M059J (cell line): Measurements from ENCODE around the gene STX12. TPM values are rescaled to one million over a fixed set of nuclear protein-coding genes. Genes with fewer than 3 reads are reported as not detected.

Source experiments
- DNase-seq: peaks from one replicate; pipeline ENCODE4 v3.0.0-alpha.2; 2012; ENCODE audit warnings: low read depth
- total RNA-seq: library from RNA; depleted of rRNA; stranded (reverse); fragments of >200 nt; shearing (Covaris generic); gene quantifications from 2 replicates; pipeline ENCODE4 v1.2.3, GENCODE V29; 2014; rRNA removed

Gene STX12
- 54.4 and 59.1 TPM in 2 replicates for total RNA-seq

DNA sequence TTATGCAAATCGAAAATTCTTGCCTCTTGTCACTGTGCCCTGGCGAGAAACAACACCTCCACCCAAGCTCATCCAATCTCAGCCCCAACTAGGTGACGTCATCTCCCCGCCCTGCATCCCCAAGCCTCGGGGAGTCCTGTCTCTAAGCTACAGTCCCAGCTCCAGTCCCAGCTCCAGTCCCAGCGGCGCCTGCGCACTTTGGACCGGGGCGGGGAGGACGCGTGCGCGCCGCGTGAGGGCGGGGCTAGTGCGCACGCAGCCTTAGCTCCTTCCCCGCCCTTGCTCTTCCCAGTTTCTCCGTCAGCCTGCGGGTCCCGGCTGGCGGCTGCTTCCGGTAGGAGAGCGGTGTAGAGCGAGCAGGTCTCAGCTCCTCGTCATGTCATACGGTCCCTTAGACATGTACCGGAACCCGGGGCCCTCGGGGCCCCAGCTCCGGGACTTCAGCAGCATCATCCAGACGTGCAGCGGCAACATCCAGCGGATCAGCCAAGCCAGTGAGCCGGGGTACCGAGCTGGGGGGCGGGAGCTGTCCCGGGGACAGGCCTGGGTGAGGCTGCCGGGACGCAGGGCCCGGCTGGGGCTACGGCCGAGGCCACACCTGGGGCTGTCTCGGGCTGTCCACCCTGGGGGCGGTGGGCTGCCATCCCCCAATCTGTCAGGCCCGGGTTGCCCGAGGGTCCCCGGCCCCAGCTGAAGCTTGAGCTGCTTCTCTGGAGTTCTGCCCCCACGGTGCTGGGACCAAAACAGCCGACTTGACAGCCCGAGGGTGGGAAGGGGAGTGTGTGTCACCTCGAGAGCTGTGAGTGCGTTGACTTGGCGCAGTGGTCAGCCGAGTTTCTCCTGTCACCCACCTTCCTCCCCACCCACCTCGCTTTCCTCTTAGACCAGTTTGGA lies at the start of gene STX12:
Gene STX12, plus strand, starts transcription at position 288 of the 894 bp plus-strand sequence. Its CDS starts 89 bp downstream, at position 377.
- DNase-seq, result peak; percentile 100

DNA sequence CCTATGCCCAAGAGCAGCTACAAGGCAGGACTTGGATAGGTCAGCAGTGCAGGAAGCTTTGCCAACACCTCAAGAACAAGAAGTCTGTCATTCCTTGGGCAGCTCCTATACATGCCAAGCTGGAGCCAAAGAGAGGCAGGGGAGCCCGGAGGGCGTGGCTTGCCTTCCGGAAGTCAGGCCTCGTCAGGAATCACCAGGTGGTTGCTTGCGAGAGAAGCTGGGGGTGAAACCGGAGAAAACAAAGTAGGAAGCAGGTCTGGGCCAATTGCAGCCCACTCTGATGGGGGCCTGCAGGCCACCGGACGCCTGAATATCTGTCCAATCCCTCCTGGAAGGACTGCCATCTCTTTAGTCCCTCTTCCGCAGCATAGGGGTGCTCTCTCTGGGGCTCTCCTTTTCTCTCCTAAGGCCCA lies 48.1 kb upstream of the STX12 start:
- no peak for DNase-seq

DNA sequence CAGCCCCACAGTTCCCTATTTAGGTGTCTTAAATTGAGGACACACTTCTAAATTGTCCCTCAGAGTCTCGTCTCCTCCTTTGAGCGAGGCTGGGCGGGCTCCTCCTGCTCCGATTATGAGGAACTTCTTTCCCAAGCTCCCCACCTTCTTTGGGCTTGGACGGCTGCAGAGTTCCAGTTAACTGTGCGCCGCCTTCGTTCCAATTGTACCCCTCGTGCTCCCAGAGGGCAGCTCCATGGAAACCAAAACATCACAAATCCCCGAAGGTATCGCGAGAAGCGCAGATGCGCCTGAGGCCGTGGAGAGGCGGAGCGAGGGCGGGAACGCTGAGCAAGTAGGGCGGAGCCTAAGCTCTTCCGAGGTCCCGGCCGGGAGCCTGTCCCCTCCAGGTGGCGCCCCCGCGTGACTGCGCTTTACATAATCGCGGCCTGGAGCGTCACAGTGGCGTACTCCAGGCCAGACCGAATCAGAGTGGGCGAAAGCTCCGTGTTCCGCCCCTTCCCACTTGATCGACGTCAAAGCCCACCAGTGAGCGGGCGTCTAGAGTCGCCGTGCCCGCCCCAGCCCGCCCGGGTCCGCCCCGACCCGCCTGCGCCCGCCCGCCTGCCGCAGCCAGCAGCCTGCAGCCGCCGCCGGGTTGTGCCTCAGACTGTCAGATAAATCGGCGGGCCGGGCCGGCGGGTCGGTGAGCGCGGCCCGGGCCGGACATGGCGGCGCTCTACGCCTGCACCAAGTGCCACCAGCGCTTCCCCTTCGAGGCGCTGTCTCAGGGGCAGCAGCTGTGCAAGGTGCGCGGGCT lies 47.4 kb upstream of the STX12 start, which contains the start of gene FAM76A:
Gene FAM76A, plus strand, starts transcription at position 588 of the 799 bp plus-strand sequence. Its CDS starts 120 bp downstream, at position 708.
- DNase-seq, result peak; percentile 98

DNA sequence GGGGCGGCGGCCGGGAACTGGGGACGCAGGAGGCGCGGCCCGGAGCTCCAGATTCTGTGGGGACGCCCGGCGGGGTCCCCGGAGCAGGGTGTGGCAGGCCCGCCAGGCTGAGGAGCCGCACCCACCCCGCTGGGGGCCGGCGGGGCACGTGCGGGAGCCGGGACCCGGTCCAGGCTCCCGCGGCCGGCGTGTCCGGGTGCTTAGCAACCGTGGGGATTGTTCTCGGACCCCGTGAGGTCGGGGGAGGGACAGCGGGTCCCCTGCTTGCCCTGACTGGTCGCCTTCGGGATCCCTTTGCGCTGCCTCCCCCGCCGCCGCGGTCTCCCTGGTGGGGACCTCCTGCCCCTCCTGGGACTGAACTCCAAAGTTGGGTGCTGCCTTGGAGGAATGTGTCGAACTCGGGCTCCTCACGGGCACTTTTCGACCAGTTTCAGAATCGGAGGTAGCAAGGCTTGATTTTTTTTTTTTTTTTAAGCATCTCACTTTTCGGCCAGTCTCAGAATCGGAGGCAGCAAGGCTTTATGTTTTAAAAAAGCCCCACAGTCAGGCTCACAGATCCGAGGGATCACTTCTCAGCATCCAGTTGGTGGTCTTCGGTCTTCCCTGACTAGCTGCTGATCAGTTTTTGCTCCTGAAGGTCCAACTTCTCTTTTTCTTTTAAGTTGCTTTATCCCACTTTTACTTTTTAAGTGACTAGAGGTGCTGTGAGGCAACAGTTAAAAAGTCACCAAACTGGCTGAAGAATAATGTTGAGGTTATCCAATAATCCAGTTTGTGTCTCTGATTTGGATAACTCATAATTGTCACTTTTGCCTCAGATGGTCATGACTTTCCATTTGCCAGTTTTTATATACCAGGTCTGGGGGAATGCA lies 46.6 kb upstream of the STX12 start:
- DNase-seq, result peak; percentile 56

DNA sequence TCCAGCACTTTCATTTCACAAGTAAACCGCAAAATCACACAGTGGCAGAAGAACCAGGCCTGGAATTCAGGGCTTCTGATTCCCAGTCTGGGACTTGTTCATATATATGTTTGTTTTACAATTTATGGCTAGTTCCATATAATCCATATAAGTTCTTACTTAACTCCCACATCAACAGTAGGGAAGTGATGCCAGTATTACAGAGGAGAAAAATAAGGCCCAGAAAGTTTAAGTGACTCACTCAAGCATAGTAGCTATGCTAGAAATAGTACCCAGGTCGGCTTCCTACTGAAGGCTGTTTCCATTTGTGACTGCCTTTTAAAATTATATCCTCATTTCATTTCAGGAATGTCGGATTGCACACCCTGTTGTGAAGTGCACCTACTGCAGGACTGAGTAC lies 45.9 kb upstream of the STX12 start:
- DNase-seq, result peak; percentile 39

DNA sequence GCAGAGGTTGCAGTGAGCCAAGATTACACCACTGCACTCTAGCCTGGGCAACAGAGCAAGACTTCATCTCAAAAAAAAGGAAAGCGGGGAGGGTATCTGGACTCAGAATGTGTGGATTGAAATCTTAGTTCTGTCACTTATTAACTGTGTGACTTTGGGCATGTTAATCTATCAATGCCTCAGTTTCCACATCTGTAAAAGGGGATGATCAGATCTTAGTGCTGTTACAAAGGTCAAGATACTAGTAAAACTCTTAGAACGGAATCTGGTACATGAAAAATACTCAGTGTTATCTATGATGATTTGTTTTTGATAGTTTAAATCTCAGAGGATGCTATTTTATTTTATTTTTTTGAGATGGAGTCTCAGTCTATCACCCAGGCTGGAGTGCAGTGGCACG lies 36.8 kb upstream of the STX12 start:
- DNase-seq, result no peak

DNA sequence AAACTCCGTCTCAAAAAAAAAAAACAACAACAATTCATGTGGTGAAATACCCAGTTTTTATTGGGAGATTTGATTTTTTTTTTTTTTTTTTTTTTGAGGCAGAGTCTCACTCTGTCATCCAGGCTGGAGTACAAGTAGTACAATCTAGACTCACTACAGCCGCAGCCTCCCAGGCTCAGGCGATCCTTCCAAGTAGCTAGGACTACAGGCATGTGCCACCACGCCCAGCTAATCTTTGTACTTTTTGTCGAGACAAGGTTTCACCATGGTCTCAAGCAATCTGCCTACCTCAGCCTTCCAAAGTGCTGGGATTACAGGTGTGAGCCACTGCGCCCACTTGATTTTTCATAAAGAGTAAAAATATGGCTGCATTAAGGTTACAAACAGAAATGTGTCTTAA lies 31.9 kb upstream of the STX12 start:
- DNase-seq, result no peak

DNA sequence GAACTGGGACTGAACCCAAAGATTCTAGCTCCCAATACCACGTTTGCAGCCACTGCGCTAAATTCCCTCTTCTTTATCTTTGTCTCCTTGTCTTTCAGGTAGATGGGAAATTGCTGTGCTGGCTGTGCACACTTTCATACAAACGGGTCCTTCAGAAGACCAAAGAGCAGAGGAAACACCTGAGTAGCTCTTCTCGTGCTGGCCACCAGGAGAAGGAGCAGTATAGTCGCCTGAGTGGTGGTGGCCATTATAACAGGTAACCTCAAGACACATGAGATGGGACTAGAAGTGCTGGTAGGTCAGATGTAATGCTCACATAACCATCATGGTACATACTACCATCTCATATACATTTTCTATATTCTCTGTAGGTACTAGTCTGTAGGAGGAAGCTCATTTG lies 28.5 kb upstream of the STX12 start:
- DNase-seq, result no peak

DNA sequence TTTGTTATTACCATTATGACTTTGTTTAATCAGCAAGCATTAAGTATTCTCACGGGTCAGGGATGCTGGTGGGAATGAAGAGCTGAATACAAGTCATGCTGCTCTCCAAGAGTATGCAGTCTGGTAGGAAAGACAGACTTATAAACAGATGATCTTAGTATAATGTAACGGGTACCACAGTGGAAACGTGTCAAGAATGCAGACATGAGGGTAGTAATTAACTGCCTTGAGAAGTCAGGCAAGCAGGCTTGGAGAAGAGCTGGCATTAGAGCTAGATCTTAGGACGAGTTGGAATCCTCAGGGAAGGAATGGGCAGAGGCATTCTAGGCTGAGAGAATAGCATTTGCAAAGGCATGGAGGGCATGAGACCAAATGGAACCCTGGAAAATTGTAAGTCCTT lies 27.6 kb upstream of the STX12 start:
- no peak for DNase-seq

DNA sequence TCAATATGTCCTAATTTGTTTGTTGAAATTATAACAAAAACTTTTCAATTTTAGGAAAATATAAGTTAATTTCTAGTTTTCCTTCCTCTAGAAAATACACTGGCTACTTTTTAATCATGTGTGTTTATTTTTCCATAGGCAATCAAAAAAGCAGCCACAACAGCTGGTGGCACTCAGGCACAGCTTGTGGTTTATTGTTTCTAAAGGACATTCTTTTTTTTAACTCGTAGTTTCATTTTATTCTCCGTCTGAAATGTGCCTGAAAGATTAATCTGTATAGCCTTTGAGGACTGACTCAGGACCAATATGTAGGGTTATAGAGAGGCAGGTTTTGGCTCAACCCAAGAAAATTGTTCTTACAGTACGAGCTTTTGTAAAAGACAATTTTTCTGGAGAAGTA lies 20.7 kb upstream of the STX12 start:
- no peak for DNase-seq

DNA sequence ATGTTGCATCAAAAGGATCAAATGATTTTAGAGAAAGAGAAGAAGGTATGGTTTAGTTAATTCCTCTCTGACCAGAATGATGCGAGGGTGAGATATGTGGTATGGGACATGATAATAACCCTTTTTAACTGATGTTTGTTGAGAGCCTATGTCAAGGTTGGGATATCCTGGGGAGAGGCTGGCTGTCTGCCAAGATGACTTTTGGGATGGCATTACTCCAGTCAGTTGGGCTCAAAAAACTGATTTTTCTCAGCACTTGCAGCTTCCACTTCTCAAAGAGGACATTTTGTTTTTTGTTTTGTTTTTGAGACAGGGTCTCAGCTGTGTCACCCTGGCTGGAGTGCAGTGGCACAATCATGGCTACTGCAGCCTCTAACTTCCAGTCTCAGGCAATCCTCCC lies 17.7 kb upstream of the STX12 start:
- DNase-seq, result no peak

DNA sequence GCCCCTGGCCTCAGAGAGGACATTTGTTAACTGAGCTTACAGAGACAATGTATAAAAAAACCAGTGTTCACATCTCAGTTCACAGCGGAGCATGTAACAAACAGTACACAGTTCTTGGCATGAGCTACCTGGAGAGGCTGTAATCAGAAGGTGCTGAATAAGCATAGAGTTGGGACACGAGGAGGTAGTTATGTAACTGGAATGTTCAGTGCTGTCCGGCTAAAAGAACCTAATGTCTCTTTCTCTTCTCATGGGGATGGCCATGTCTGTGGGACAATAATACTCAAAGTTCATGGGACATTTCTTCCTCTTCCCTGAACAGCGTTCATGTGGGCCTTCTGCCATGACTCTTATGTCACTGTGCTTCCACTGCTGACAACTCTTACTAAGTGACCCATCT lies 17.2 kb upstream of the STX12 start:
- no peak for DNase-seq

DNA sequence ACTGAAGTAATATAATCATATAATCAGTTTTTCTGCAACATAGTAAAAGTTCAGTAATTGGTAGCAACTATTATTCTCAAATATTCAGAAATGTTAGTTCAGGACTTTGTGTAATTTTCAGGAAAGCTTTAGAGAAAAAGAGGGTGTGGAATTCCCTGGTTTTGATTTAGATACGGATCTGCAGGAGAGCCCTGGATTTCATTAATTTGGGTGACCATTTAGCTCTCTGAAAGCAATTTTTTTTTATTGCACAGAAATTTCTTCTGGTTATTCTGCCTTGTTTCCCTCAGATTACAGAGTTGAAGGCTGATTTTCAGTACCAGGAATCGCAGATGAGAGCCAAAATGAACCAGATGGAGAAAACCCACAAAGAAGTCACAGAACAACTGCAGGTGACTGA lies 13.8 kb upstream of the STX12 start:
- no peak for DNase-seq

DNA sequence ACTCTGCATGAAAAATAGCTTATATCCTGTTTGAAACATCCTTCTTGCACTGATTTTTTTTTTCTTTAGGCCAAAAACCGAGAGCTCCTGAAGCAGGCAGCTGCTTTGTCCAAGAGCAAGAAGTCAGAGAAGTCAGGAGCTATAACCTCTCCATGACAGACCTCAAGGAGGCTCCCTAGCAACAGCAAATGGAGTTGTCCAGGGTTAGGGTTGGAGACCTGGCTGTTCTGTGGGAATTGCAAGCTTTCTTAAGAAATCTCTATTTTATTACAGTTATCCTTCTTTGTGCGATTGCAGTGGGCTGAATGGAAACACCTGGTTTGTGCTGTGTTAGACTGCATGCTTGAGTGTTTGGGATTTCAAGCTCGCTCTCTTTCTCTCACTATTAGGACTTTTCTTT lies 12.6 kb upstream of the STX12 start:
- peak; percentile 16 for DNase-seq

DNA sequence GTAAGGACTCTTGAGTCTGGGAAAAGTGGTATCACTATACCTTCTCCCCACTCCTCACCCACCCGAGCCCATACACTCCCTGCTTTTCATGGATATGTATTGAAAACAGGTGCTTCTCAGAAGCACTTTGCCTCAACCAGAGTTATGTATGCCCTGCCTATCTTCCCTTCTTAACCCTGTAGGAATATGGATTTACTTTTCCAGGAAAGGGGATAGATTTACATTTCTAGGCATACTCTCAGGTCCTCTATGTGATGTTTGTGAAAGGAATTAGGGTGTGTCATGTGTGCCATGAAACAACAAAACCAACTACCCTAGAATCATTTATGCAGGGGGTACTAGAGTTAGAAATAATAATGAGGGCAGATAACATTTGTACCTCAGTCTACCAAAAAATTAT lies 11.0 kb upstream of the STX12 start:
- no peak for DNase-seq

DNA sequence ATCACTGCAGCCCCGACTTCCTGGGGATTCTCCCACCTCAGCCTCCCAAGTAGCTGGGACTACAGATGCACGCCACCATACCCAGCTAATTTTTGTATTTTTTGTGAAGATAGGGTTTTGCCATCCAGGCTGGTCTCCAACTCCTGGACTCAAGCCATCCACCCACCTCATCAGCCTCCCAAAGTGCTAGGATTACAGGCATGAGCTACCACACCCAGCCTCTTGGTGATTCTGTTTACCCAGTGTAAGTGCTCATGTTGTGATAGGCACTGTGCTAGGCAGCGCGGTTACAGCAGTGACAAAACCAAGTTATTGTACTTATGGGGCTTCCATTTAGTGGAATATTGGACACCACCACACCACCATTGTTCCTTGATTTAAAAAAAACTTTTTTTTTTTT lies 9.7 kb upstream of the STX12 start:
- no peak for DNase-seq

DNA sequence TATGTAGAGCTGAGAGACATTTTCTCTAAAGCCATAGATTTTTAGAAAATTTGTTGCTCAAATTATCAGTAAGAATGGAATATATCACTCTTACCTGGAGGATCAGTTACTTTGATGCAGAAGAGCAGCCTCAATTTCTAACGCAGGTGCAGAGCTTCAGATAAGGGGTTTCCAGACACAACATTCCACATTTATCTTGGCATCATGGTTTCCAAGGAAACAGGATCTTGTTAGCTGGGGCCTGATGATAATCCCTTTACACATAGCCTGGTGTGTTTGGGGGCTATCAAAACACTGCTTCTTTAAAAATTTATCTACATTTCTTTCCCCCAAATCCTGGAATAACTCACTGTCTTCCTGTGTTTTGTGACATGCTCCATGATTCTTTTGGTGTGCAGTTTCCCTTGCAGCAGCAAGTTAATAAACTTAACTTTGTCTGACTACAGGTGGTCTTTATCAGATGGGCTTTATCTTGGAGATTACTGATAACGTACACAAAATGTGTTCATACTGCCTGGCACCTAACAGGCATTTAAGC lies 2.7 kb upstream of the STX12 start:
- no peak for DNase-seq

DNA sequence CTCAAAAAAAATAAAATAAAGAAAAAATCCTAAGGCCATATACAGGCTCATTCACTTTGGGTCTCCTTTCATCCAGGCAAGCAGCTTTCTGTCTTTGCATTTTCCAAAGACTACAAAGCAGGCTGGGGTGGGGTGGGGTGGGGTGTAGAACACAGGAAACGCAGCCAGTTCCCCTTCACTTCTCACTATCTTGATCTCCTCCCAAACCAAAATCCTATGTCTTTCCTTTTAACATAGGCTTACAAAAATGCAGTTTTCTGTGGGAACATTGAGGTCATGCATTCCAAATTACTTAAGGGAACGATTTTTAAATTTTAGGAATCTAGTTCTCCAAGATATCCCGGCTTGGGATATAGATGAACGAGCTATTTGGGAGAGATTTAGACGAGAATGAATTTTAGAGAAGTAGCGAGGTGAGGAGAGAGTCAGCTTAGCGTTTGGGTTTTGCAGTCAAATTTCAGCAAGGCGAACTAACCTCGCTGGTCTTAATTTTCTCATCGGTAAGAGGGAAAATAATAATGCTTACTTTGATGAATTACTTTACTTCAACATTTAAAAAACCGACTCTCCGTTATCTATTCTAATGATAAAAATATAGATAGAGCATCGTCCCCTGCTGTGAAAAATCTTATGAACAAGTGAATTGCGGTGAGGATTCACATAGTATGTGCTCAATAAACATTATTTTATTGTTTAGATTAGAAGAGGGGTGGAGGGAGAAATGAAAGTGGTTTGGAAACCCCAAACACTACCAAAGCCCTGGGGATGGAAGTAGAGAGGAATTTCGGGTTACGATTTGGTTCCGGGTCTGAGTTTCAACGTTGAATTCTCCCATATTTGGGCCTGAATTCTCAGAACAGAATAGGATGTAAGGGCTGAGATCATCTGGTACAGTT lies 735 bp upstream of the STX12 start:
- no peak for DNase-seq

DNA sequence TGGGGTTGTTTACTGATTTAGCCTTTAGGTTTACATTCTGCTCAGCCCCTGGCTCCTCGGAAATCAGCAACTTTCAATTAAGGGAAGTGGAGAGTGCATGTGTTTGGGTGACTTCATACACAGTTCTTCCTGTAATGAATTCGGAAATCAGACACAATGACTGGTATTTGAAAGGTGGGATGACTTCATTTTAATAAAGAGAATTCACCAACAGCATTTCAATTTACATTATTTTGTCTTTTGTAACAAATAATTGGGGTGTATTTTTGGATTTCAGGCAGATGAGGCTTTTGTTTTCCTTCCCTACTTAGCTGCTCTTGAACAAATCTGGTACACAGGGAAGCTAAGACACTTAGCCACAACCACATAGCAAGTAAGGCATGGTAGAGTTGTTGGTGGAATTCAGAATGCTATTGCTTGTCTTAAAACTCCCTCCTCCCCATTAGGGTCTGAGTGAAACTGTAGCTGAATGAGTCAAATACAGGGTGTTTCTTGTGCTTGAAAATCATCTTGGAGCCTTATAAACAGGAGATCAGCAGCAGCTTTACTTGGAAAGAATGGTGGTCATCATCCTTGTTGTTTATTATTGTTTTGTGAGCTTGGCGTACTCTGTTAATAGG lies 917 bp downstream of the STX12 start:
- peak; percentile 37 for DNase-seq

DNA sequence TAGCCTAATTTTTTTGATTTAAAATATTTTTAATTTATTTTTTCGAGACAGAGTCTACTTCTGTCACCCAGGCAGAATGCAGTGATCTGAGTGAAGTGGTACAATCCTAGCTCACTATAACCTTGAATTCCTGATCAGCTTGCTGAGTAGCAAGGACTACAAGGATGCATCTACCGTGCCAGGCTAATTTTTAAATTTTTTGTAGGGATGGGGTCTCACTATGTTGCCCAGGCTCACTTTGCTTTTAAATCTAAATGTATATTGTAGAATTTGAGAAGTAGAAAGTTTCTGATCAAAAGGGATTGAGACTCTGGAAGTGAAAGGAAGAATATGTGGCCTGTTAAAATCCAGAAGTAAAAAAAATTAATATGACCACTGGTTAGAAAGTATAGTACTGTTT lies 1.6 kb downstream of the STX12 start:
- DNase-seq, result no peak
